ENCODE data around the gene SP100.
"Not testable (repeated sequence)": the region's sequence is repeated elsewhere in the genome, so short reads cannot be mapped to it uniquely, and the experiment has no call there.

The SP100 gene

DNA sequence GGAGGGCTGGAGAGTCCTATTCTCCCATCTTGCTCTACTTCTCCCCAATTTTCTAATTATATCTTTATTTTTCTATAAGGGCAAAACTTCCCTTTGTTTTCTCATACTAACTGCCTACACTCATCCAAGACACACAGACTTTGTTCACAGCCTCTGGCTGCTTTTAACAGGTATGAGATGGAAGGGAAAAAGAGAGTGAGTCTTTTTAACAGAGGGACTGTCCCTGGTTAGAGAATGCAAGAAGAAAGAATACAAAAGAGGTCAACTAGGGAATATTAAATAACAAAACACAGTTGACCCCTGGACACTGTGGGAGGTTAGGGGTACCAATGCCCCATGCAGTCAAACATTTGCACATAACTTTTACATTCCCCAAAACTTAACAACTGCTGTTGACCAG lies 41.8 kb downstream of the SP100 start:
- DNase-seq (ENCODE audit: low read depth in 2 of 2) = no peak

DNA sequence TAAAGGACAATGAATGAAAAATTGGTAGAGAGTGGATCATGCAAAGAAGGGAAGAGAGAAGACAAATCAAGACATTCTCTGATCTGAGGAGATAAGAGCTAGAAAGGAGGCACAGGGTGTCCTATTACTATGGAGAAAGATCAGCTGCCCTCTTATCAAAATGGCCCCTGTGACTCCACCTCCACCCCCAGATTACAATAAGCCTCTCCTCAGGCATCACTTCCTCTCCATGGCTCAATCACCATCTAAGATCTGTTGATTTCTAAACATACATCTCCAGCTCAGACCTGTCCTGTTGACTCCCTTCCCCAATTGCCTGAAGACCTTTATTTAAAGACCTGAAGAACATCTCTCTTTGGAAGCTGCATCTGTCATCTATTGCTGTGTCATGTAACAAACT lies 43.2 kb downstream of the SP100 start:
- no peak for DNase-seq (ENCODE audit: low read depth in 2 of 2)

DNA sequence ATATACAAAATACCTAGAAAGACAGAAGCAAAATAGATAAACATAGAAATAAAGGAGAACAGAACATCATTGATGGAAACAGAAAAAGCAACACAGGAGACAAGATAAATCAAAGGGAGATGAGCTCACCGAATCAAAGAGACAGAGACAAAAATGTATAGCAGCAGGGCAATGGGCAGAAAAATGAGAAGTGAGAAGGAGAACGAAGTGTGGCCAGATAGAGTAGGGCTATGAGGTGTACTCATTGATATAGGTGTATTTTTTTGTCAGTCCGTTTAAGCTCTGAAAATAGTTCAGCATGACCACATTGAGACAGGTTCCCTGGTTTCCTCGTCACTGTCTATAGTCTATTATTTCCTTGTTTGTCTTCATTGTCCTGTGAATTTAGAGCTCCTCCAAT lies 55.1 kb downstream of the SP100 start:
- DNase-seq (ENCODE audit: low read depth in 2 of 2) = no peak

DNA sequence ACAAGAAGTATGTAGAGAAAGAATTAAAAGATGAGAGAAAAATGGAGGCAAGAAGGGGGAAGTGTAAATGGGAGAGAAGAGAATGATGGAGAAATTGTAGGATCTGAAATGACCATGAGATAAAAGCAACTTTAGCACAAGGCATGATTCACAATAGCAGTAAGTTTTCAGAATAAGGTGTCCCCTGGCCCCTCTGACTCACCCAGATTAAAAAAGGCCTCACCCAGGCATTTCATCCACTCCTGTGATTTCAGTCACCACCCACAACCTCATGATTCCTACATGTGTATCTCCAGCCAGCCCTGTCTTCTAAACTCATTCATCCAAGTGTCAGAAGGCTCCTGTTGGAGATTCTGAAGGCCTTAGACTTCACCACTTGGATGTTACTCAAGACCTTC lies 56.6 kb downstream of the SP100 start:
- DNase-seq (ENCODE audit: low read depth in 2 of 2) = no peak

DNA sequence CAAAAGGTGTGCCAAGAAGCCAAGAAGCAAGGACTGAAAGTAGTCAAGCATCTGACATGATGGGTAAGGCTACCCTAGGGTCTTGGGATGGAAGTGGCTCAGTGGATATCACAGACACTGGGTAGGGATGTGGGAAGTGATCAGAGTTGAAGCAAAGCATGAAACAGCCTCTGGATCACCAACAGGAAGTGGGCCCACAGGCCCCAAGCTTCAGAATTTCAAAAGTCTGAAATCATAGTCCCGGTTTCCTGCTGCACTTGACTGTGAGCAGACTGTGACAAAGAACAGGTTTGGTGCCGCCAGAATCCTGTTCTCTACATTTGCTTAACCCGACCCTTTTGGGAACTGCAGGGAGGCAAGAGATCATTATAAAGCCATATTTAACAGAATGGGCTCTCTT lies 57.4 kb downstream of the SP100 start:
- no peak for DNase-seq (ENCODE audit: low read depth in 2 of 2)

DNA sequence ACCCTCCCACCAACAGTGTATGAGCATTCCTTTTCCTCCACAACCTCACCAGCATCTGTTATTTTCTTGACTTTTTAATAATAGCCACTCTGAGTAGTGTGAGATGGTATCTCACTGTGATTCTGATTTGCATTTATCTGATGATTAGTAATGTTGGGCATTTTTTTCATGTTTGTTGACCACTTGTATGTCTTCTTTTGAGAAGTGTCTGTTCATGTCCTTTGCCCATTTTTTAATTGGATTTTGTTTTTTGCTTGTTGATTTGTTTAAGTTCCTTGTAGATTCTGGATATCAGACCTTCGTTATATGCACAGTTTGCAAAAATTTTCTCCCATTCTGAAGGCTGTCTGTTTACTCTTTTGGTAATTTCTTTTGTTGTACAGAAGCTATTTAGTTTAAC lies 59.1 kb downstream of the SP100 start:
- no peak for DNase-seq (ENCODE audit: low read depth in 2 of 2)

DNA sequence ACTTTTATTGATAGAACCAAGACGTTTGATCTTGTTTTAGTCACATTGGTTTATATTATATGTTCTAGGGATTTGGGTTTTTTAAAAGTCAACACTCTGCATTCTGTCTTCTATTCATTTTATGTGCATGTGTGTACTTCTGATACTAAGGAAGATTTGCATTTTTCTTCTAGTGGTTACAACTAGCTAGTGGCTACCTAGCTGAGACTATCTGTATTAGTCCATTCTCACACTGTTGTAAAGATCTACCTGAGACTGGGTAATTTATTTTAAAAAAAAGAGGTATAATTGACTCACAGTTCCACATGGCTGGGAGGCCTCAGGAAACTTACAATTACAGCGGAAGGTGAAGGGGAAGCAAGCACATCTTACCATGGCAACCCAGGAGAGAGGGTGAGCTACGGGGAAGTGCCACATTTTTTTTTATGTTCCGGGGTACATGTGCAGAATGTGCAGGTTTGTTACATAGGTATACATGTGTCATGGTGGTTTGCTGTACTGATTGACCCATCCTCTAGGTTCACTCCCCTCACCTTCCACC lies 69.9 kb downstream of the SP100 start:
- DNase-seq (ENCODE audit: low read depth in 2 of 2) = no peak

DNA sequence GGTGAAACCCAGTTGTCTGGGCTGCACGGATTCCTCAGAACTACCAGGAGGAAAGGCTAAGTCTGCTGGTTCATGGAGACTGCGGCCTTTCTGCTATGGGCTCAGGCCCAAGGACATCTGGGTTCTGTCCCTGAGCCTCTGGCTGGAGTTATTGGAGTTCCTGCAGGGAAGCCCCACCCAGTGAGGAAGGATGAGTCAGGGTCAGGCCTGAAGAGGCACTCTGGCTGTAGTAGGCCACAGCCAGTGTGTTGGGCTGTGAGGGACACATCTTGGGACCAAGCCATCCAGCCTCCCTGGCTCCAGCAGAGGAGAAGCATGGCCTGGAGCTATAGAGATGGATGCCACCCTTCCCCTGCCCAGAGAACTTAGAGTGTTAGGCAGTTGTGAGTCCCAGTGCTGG lies 75.2 kb downstream of the SP100 start:
- DNase-seq (ENCODE audit: low read depth in 2 of 2) = not testable (repeated sequence)

DNA sequence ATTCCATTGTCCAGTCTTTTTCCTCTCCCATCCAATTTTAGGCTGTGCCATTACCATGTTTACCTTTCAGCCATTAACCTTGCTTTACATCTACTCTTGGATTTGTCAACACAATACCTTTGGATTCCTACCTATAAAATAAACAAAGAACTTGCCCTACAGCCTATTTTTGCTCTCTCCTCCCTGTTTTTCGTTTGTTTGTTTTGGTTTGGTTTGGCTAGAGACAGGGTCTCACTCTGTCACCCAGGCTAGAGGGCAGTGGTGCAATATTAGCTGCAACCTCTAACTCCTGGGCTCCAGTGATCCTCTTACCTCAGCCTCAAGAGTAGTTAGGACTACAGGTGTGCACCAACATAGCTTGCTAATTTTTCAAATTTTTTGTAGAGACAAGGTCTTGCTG lies 76.1 kb downstream of the SP100 start:
- no peak for DNase-seq (ENCODE audit: low read depth in 2 of 2)

DNA sequence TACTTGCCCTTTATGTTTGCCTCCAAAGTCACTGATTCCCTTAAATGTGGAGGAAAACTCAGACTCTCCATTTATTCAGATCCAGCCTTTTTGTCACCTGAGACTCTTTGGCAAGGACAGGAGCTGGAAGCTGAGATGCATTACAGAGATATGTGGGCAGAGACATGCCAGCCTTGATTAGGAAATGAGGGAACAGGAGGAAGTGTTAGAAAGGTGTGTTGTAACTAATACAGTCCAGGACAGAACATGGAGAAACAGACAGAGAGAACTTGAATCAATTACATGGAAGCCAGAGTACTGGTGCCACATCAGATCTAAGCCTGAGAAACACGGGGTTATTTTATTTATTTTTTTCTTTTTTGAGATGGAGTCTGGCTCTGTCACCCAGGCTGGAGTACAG lies 79.0 kb downstream of the SP100 start:
- DNase-seq (ENCODE audit: low read depth in 2 of 2) = no peak

DNA sequence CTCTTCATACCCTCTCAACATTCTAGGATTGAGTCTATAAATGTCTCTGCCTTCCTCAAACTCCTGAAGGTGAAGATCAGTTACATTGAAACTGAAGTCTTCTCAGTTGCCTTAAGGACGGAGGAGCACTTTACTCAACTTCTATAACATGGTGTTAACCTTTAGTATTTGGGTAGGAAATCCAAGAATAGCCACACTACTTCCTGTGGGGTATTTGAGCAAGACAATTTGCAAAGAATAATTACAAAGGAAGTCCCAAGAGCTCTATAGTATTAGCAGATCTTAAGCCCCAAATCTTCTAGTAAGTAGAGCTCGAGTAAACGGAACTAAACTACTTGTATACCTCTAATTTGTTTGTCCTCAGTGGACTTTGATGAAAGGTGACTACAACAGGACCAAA lies 80.9 kb downstream of the SP100 start:
- no peak for DNase-seq (ENCODE audit: low read depth in 2 of 2)

DNA sequence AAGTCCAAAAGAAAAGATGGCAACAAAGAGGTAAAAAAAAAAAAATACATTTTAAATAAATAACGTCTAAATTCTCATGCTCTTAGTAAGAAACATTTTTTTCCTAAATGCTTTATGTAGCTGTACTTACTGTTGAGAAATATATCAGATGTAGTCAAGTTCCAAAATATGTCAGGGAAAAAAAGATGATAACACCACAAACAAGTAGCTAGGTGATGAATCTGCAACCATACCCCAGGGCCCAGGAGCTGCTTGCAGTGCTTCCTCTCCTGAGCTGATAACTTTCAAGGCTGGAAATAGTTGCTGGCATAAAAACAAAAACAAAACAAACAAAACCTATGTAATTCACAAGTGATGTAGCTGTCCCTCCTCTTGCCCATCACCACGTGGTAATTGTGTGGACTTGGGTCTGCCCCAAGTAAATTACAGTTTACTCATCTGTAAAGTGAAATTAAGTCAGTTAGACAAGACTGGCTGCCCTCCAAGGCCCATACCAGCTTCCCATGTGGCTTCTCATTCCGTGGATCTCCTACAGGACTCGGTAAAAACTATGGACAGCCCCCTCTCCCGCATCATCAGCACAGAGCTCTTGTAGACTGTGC lies 82.6 kb downstream of the SP100 start:
- DNase-seq (ENCODE audit: low read depth in 2 of 2) = no peak

DNA sequence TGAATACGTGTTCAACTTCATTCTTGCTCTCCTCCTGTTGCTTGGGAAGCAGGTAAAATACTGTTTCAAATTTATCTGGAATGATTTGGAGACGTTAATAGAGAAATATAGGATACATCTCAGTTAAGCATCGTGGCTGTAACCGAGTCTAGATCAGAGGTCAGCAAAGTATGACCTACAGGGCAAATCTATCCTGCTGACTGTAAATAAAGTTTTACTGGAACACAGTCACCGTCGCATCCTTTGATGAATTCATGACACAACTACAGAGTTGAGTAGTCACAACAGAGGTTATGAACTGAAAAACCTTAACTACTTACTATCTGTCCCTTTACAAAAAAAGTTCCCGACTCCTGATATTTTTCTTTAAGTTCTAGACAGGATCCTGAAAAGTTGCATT lies 86.6 kb downstream of the SP100 start:
- DNase-seq (ENCODE audit: low read depth in 2 of 2) = no peak

DNA sequence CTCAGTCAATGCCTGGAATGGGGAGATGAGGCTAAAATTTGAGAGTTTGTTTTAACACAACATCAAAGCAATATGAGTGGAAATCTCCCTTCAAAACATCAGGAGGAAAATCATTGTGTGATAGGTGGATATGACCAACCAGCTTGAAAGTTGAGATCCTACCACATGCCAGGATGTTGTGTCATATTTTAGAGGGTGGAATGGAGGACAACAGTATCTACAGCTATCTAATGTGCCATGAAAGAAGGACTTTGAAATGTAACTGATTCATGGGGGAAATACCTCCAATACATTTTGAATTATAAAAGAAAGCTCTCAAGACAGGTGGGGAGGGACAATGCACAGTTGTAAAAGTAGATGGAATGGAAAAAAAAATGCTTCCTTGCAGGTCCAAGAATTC lies 87.8 kb downstream of the SP100 start:
- DNase-seq (ENCODE audit: low read depth in 2 of 2) = no peak

DNA sequence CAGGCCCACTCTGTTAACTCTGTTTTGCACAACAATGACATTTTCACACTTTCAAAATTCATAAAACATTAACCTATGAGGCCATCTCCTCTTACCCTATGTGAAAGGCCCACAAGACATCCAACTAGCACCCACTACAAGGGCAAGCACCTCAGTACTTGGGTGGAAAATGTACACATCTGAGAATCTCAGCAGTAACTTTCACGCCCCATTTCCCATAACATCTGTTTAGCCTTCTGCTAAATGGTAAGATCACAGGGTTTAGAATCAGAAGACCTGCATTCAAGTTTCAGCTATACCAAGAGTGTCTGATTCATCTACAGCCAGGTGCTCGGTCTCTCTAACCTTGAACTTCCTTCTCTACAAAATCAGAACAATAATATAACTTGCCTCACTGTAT lies 89.2 kb downstream of the SP100 start:
- no peak for DNase-seq (ENCODE audit: low read depth in 2 of 2)

DNA sequence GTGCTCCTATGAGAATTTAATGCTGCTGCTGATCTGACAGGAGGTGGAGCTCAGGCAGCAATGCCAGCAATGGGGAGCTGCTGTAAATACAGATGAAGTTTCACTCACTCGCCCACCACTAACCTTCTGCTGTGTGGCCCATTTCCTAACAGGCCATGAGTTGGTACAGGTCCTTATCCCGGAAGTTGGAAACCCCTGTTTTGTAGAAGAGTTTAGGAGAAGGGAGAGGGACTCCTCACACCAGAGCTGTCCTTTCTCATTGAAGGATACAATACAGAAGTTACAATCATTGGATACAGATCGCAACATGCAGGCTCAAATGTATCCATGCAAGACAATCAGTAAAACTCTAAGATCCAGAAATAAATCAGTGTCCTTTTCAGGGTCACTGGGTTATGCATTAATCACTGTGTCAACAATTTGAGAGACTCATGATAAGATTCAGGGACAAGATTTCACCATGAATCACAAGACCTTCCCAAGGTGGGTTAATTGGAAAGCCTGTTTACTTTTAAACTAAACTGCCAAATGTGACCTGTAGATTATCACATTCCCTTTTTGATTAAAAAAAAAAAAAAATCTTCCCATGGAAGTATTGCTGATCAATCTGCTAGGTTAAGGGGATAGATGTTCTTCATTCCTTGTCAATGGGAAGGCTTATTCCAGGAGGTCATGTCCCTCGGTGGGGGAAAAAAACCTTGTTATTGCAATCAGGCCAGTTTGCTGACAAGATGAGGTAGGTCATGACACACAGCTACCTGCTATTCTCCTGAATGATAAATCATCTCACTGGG lies 97.2 kb downstream of the SP100 start:
- DNase-seq (ENCODE audit: low read depth in 2 of 2) = no peak

DNA sequence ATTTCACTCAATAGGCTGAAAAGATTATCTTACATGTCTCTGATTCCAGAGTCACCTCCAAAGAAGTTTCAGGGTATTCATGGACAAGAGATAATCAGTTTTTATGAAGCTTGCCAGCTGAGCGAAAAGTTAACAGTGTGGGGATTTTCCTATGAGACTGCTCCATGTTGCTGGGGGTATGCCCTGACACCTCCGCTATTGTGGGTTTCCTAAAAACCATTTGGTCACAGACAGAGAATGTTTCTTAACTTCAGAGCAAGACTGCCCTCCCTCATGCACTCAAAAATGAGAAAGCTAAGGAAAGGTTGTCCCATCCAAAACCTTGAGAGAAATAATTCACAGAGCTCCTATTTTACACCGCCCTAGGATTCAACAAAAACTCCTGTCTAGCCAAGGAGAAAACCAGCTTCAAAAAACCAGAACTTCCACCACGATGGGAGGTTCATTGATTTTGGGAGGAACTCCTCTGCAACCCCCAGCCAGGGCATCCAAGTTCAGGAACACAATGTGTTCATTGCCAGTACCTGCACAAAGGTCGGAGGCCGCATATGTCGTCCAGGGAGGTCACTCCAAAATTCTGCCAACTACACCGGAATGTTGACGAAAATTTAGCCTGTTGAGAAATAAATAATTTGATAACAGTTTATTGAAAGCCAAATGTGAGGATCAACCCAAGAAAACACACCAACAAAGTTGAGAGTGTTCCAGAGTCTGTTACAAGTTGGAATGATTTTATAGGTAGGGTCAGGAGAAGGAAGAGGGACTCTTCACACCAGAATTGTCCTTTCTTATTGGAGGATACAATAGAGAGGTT lies 104.3 kb downstream of the SP100 start:
- no peak for DNase-seq (ENCODE audit: low read depth in 2 of 2)

DNA sequence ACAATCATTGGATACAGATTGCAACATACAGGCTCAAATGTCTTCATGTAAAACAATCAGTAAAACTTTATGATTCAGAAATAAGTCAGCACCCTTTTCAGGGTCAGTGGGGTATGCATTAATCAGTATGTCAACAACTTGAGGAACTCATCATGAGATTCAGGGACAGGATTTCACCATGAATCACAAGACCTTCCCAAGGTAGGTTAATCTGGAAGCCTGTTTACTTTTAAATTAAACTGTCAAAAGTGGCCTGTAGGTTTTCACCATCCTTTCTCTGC lies 104.8 kb downstream of the SP100 start:
- DNase-seq (ENCODE audit: low read depth in 2 of 2) = no peak

DNA sequence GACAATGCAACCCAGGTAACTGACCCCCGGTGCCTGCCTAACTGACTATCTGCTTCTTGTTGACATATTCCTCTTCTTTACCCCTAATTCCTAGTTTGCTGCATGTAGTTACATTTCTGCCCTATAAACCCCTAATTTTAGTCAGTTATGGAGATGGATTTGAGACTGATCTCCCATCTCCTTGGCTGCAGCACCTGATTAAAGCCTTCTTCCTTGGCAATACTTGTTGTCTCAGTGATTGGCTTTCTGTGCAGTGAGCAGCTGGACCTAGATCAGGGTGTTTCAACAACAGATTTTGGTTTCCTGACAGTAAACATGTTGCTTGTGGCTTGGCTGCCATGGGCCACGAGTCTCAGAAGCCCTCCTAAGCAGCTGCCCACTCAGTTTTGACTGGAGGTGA lies 105.4 kb downstream of the SP100 start:
- DNase-seq (ENCODE audit: low read depth in 2 of 2) = no peak

DNA sequence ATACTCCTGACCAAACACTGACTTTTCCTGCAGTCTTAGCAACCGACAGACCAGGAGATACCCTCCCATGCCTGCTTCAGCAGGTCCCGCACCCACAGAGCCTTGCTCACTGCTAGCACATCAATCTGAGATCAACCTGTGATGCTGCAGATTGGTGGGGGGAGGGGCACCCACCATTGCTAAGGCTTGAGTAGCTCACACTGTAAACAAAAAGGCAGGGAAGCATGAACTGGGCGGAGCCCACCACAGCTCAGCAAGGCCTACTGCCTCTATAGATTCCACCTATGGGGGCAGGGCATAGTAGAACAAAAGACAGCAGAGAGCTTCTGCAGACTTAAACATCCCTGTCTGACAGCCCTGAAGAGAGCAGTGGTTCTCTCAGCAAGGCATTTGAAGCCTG lies 109.7 kb downstream of the SP100 start:
- DNase-seq (ENCODE audit: low read depth in 2 of 2) = no peak

DNA sequence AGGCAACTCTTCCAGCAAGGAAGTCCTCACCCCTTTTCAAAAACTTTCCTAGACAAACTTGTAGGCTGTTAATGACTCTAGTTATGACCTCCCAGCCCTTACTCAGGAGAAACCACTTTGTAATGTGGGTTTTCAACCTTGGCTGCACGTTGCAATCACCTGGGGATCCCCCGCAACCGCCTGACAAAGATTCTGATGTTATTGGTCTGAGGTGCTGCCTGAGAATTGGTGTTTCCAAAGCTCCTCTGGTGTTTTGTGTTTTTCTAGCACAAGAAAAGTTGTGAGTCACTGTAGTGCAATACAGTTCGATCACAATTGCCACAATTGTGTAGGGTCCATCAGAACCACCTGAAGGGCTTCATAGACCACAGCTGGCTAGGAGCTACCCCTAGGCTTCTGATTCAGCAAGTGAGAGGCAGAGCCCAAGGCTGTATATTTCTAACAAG lies 121.6 kb downstream of the SP100 start:
- no peak for DNase-seq (ENCODE audit: low read depth in 2 of 2)

DNA sequence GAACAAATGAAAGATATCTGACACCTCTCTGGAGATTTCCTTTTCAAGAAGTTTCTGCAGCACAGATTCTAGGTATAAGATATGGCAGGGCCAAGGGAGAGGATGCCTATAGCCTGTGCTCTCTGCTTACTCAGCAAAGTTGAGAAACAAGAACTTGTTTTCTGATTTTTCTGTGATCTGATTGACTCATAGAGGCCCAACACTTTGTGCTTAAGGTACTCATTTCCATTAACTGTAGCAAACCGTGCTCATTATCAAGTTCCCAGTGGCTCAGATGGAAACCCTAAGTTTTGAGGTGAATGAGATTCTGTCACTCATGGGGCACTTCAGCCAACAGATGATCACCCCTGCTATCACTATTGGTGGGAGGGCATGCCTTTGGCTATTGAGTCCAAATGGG lies 124.3 kb downstream of the SP100 start:
- DNase-seq (ENCODE audit: low read depth in 2 of 2) = no peak

DNA sequence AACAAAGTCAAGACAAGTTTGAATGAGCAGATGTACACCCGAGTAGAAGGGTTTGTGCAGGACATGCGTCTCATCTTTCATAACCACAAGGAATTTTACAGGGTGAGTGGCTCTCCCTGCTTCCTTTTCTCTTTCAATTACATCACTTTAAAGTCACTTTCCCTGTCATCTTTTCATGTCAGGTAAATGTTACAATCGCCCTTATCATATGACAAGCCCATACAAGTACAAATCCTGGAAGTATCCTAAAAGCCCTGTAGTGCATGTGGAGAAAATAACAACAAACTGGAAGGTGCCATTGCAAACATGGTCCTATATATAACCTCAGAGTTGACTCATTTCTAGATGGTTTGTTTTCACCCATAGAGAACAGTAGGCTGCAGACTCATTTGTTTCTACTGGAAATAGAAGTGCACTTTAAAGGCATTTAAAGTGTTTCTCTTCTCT lies 126.0 kb downstream of the SP100 start:
- no peak for DNase-seq (ENCODE audit: low read depth in 2 of 2)
